Stimulated activated CD8-positive, alpha-beta memory T cell treated with anti-CD3 and anti-CD28 coated beads, Interleukin-12 subunit alpha, Interleukin-12 subunit beta, amount 100 ng/mL, for 24 hours (primary cell): Measurements from ENCODE around the gene CDKAL1.
"Not testable (repeated sequence)": the region's sequence is repeated elsewhere in the genome, so short reads cannot be mapped to it uniquely, and the experiment has no call there.

Experiments
- DNase-seq: peaks from one replicate; pipeline ENCODE4 v3.0.0-alpha.2; 2020; ENCODE audit errors: extremely low read depth

The CDKAL1 gene

GRCh38 chr6:21024616-21025015, 490.4 kb downstream of the CDKAL1 start:
- DNase-seq: no peak

GRCh38 chr6:21026576-21027273, 492.5 kb downstream of the CDKAL1 start:
- DNase-seq: no peak

GRCh38 chr6:21027507-21027906, 493.2 kb downstream of the CDKAL1 start:
- DNase-seq: no peak

GRCh38 chr6:21031182-21031581, 496.9 kb downstream of the CDKAL1 start:
- no peak for DNase-seq

GRCh38 chr6:21033084-21033483, 498.8 kb downstream of the CDKAL1 start:
- DNase-seq: no peak

DNA sequence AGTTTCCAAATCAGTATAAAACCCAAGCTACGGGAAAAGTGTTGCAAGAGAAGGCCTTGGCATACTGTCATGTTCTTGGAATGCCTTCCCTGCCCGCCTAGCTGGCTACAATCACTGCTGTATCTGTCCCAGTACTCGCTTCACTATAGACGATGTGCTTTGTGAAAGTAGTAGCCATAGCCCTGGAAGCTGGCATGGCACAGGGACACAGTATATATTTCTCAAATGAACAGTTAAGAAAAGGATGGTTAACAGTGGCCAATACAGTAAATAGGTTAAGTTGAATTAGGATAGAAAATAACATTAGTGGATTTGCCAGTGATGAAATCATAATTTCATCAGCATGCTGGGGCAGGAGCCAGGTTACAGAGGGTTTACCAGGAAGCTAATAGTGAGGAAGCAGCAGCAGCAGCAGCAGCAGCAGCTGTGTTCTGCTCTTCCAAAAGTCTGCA, 499.3 kb downstream of the CDKAL1 start:
- no peak for DNase-seq

- no peak for DNase-seq
Measured at GRCh38 chr6:21034345-21034744, 500.1 kb downstream of the CDKAL1 start.

GRCh38 chr6:21037453-21037852, 503.2 kb downstream of the CDKAL1 start:
- no peak for DNase-seq

GRCh38 chr6:21039926-21040325, 505.7 kb downstream of the CDKAL1 start:
- DNase-seq: no peak

GRCh38 chr6:21045135-21045700, 511.0 kb downstream of the CDKAL1 start:
- no peak for DNase-seq

DNA sequence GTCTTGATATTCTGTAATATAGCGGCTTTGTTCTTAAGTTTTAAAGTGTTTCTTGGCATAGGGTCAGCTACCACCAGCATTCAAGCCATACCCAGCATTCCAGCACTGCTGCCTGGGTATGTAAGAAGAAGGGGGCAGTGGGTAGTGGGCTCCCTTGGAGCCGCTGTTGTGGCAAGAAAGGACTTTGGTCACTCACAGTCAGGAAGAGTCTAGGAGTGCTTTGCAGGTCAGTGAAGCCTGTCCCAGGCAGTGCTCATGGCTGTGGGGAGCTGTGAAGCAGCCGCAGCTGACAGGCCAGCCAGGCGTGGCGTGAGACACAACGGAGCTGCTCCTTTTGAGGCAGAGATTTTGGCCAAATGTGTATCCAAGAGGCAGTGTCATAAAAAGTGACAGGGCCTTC, 512.0 kb downstream of the CDKAL1 start:
- no peak for DNase-seq

DNA sequence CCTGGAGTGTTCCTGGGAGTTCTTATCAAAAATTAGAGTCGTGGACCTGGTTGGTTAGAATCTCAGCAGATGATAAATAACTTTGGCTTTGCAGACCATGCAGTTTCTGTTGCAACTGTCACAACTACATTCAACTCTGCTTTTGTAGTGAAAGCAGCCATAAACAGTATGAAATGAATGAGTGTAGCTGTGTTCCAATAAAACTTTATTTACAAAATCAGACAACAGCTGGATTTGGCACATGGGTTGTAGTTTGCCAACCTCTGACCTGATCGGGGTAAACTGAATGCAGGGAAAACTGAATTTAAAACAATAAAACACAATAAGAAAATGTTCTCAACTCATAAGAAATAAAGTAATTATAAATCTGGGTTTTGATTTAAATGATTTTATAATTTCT, 513.8 kb downstream of the CDKAL1 start:
- no peak for DNase-seq

DNA sequence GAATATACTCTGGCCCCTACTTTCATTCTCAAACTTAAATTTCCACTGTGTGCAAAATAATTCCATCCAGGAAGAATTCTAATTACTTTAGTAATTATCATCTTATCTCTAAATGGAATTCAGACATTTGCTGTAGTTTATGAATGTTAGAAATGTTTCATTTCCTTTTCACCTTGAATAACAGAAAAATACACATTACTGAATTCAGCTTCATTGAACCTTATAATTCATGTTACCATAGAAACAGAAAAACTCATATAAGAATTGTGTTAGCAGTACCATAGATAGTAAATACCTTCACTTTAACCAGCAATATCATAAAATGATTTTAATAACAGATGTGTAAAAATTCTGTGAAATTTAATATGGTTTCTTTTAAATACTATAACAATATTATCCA, 514.9 kb downstream of the CDKAL1 start:
- no peak for DNase-seq

- no peak for DNase-seq
Measured at GRCh38 chr6:21049572-21049971, 515.3 kb downstream of the CDKAL1 start.

DNA sequence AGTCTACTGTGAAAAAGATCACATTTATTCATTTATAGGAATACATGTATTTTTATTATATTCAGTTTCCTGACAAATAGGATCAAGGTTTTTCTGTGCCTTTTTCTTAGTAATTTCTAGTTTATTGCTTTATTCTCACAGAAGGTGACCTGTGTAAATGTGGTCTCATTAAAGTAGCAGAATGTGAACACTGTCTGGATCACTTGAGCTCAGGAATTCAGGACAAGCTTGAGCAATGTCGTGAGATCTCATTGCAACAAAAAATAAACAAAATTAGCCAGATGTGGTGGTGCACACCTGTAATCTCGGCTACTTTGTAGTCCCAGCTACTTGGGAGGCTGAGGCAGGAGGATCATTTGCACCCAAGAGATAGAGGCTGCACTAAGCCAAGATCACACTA, 516.7 kb downstream of the CDKAL1 start:
- no peak for DNase-seq

DNA sequence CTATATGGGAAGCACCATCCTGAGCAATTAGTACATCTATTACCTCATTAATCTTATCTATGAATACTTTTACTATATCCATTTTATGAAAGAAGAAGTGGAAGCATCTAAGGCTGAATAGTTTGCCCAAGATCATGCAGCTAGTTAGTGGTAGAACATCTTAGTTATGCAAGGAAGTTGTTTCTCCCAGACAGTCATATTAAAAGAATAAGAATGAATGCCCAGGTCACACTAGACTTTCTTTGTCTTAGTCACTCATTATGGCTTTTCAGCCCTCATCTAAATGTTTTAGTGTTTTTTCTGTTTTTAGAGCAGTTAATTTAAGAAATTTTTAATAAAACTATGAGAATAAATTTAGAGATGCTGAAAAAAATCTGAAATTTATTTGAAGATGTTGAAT, 517.5 kb downstream of the CDKAL1 start:
- no peak for DNase-seq

DNA sequence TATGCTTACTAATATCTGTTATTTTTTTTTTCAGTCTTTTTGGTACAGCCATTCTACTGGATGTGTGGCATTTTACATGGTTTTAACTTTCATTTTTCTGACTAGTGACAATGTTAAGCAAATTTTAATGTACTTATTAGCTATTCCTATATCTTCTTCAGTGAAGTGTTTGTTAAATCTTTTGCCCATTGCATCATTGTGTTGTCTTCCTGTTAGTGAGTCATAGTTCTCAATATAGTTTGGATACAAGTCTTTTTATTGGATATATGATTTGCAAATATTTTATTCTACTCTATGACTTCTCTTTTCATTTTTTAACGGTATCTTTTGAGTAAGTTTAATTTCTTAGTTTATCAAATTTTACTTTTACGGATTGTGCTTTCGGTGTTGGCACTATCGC, 519.4 kb downstream of the CDKAL1 start:
- no peak for DNase-seq

GRCh38 chr6:21055480-21055879, 521.2 kb downstream of the CDKAL1 start:
- not testable (repeated sequence) for DNase-seq

DNA sequence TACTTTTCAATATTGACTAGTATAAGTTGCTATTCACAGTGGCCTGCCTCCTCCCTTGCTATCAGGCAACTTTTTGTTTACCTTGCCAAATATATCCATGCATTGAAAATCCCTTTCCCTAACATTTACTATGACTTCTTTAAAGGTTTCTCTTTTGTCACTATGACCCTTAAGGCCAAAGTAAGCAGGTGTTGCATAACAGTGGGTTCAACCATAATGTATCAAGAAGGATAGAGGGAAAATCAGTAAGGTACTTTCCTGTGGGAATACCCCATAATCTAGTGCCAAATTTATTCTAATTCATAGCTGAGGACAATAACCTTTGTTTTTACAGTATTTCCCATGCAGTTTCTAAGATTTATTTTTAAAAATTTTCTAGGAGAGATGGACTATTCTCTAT, 527.6 kb downstream of the CDKAL1 start:
- no peak for DNase-seq

GRCh38 chr6:21064756-21065340, 530.6 kb downstream of the CDKAL1 start:
- no peak for DNase-seq

DNA sequence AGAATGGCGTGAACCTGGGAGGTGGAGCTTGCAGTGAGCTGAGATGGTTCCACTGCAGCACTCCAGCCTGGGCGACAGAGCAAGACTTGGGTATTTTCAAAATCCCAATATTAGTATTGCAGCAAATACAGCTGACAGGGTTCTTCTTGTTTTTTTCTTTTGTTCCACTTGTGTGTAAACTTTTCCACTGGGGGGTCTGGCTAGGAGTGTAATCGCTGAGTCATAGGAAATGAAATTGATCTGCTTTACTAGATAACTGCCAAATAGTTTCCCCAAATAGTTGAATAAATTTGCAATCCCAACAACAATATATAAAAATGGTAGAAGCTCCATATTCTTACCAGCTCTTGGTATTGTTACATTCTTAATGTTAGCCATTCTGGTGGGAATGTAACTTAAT, 533.3 kb downstream of the CDKAL1 start:
- DNase-seq: no peak

GRCh38 chr6:21070620-21071019, 536.4 kb downstream of the CDKAL1 start:
- DNase-seq: no peak

GRCh38 chr6:21071780-21072468, 537.7 kb downstream of the CDKAL1 start:
- DNase-seq: no peak
